Activated gamma-delta T cell (primary cell): Measurements from ENCODE around the gene PKNOX2.

Experiments used
- DNase-seq: peaks from one replicate; lab custom pipeline; 2025; lab: John Stamatoyannopoulos, UW

The PKNOX2 gene

GRCh38 chr11:125284245-125284850, 119.8 kb downstream of the PKNOX2 start:
- DNase-seq: no peak

- DNase-seq: no peak
Observed at GRCh38 chr11:125285844-125286243, 121.3 kb downstream of the PKNOX2 start.

- no peak for DNase-seq
Observed at GRCh38 chr11:125286486-125286885, 121.9 kb downstream of the PKNOX2 start.

GRCh38 chr11:125287491-125288210, 123.1 kb downstream of the PKNOX2 start:
- DNase-seq: no peak

GRCh38 chr11:125289419-125290098, 125.0 kb downstream of the PKNOX2 start:
- DNase-seq: no peak

GRCh38 chr11:125290263-125290662, 125.7 kb downstream of the PKNOX2 start:
- DNase-seq: no peak

GRCh38 chr11:125292100-125292499, 127.5 kb downstream of the PKNOX2 start:
- no peak for DNase-seq

GRCh38 chr11:125293596-125293995, 129.0 kb downstream of the PKNOX2 start:
- DNase-seq: no peak

- DNase-seq: no peak
Observed at GRCh38 chr11:125295931-125296330, 131.4 kb downstream of the PKNOX2 start.

- DNase-seq: no peak
Observed at GRCh38 chr11:125297346-125297915, 132.9 kb downstream of the PKNOX2 start.

GRCh38 chr11:125299061-125299615, 134.6 kb downstream of the PKNOX2 start:
- no peak for DNase-seq

- no peak for DNase-seq
Observed at GRCh38 chr11:125299821-125300220, 135.3 kb downstream of the PKNOX2 start.

GRCh38 chr11:125300791-125301218, 136.3 kb downstream of the PKNOX2 start:
- DNase-seq: no peak

GRCh38 chr11:125301346-125301745, 136.8 kb downstream of the PKNOX2 start:
- no peak for DNase-seq

GRCh38 chr11:125303186-125303585, 138.6 kb downstream of the PKNOX2 start:
- no peak for DNase-seq

- DNase-seq: no peak
Observed at GRCh38 chr11:125303694-125304093, 139.1 kb downstream of the PKNOX2 start.

GRCh38 chr11:125304136-125304535, 139.6 kb downstream of the PKNOX2 start:
- DNase-seq: no peak

GRCh38 chr11:125304876-125305275, 140.3 kb downstream of the PKNOX2 start:
- no peak for DNase-seq

GRCh38 chr11:125305345-125305744, 140.8 kb downstream of the PKNOX2 start:
- DNase-seq: no peak

GRCh38 chr11:125306476-125306875, 141.9 kb downstream of the PKNOX2 start:
- no peak for DNase-seq

GRCh38 chr11:125308246-125308645, 143.7 kb downstream of the PKNOX2 start:
- no peak for DNase-seq

GRCh38 chr11:125312391-125312790, 147.8 kb downstream of the PKNOX2 start:
- DNase-seq: no peak
